Fibroblast of lung (primary cell): Measurements from ENCODE around the gene HGS. TPM values are rescaled to one million over a fixed set of nuclear protein-coding genes. Genes with fewer than 3 reads are reported as not detected.

ENCODE experiments used
- DNase-seq, 2 donors: peaks; one replicate each; pipeline versions ENCODE4 v3.0.0 to v3.0.0-alpha.2; 2010; ENCODE audit warnings: low read depth in 2 of 2
- H2AFZ ChIP-seq: 2 replicates; pipeline ENCODE4 v1.5.1; 2012; ENCODE audit warnings: low read length, control low read depth, inconsistent platforms
- H3K27ac ChIP-seq: 2 replicates; pipeline ENCODE4 v1.5.1; 2011; ENCODE audit warnings: low read length, control low read depth; ENCODE audit not compliant: insufficient read depth
- H3K27me3 ChIP-seq: 2 replicates; pipeline ENCODE4 v1.5.1; 2011; ENCODE audit warnings: mild to moderate bottlenecking, low read length; ENCODE audit not compliant: control insufficient read depth, insufficient read depth
- H3K36me3 ChIP-seq: 2 replicates; pipeline ENCODE4 v1.5.1; 2011; ENCODE audit warnings: low read length; ENCODE audit not compliant: control insufficient read depth, insufficient read depth
- H3K4me1 ChIP-seq: 2 replicates; pipeline ENCODE4 v1.5.1; 2011; ENCODE audit warnings: low read length; ENCODE audit not compliant: control insufficient read depth, insufficient read depth; ENCODE audit errors: extremely low read depth
- H3K4me2 ChIP-seq: 2 replicates; pipeline ENCODE4 v1.5.1; 2011; ENCODE audit warnings: low read length, control low read depth; ENCODE audit not compliant: insufficient read depth; ENCODE audit errors: extremely low read depth
- H3K4me3 ChIP-seq, 4 experiments: fragments of 200-600 bp in 1 of 4; sonication (generic) in 1 of 4; replicated peaks in 1 of 4; 2 replicates each; pipeline ENCODE4 v1.5.1; 2011 to 2016; ENCODE audit warnings: low read length in 4 of 4, low read depth in 3 of 4, mild to moderate bottlenecking in 3 of 4, control low read depth in 2 of 4, inconsistent platforms in 1 of 4, mixed read lengths in 1 of 4; ENCODE audit not compliant: insufficient read depth in 1 of 4; ENCODE audit errors: control extremely low read depth in 1 of 4
- H3K79me2 ChIP-seq: 2 replicates; pipeline ENCODE4 v1.5.1; 2012; ENCODE audit warnings: mild to moderate bottlenecking, low read length, inconsistent platforms; ENCODE audit not compliant: control insufficient read depth, insufficient read depth
- H3K9ac ChIP-seq: 2 replicates; pipeline ENCODE4 v1.5.1; 2011; ENCODE audit warnings: mild to moderate bottlenecking, low read length, control low read depth; ENCODE audit not compliant: insufficient read depth
- H3K9me3 ChIP-seq: 2 replicates; pipeline ENCODE4 v1.5.1; 2012; ENCODE audit warnings: low read depth, low read length; ENCODE audit not compliant: control insufficient read depth, insufficient read depth
- H4K20me1 ChIP-seq: 2 replicates; pipeline ENCODE4 v1.5.1; 2011; ENCODE audit warnings: low read length; ENCODE audit not compliant: control insufficient read depth, insufficient read depth; ENCODE audit errors: extremely low read depth
- CTCF ChIP-seq, 2 donors: IDR thresholded peaks in 1 of 2; conservative IDR thresholded peaks in 1 of 2; 1 replicate in 1 of 2; 2 replicates in 1 of 2; pipeline ENCODE4 v1.5.1; 2011 to 2012; ENCODE audit warnings: low read length in 2 of 2, control low read depth in 1 of 2, inconsistent platforms in 1 of 2, low read depth in 1 of 2, mild to moderate bottlenecking in 1 of 2
- EZH2 ChIP-seq: IDR thresholded peaks from 2 replicates; pipeline ENCODE4 v1.5.1; 2012; ENCODE audit warnings: low read length, control low read depth, mild to moderate bottlenecking; ENCODE audit errors: missing control alignments
- polyA plus RNA-seq, 2 donors: library from polyadenylated mRNA; depleted of rRNA in 1 of 2; stranded (reverse) in 1 of 2; unstranded in 1 of 2; fragments of >200 nt; gene quantifications; 2 replicates each; pipeline ENCODE4 v1.2.1, GENCODE V29; 2011 to 2012; ENCODE audit warnings: missing spikeins in 1 of 2
- total RNA-seq: library from RNA; depleted of rRNA; stranded (reverse); fragments of >200 nt; gene quantifications from 2 replicates; pipeline ENCODE4 v1.2.1, GENCODE V29; 2014

The HGS gene
- total and polyA plus RNA-seq, 2 donors (not counting 1 experiment from before 2014, with no cell fraction given) = 43.1 to 65.7 TPM

GRCh38 chr17:81690549-81690948, 6.7 kb downstream of the HGS start:
- Histone ChIP-seq H3K4me1 (no peaks in the 10 kb centered on the region), H3K9ac (no peak overlapping the region), H3K9me3 (no peaks in the 10 kb centered on the region), H3K79me2 (peaks cover 51% of the 10 kb centered on the region), H3K4me3 (no peak overlapping the region), H3K27ac (no peak overlapping the region), H4K20me1 (no peaks in the 10 kb centered on the region), H3K4me2 (no peak overlapping the region), H3K27me3 (no peaks in the 10 kb centered on the region), H2AFZ (no peak overlapping the region), H3K36me3 (peaks cover 68% of the 10 kb centered on the region)
- DNase-seq = no peak
- TF ChIP-seq EZH2 = no peak
- no peak for TF ChIP-seq CTCF (conservative IDR thresholded peaks at IDR 0.05 in 1 of 2, IDR thresholded peaks at IDR 0.05 in 1 of 2; ENCODE audit: low read depth in 1 of 2, low read length in 2 of 2)

GRCh38 chr17:81691196-81691595, 7.4 kb downstream of the HGS start:
- Histone ChIP-seq H2AFZ (no peak overlapping the region), H3K36me3 (peaks cover 70% of the 10 kb centered on the region), H3K27me3 (no peaks in the 10 kb centered on the region), H3K27ac (no peak overlapping the region), H4K20me1 (no peaks in the 10 kb centered on the region), H3K4me3 (no peak overlapping the region), H3K4me1 (no peaks in the 10 kb centered on the region), H3K9me3 (no peaks in the 10 kb centered on the region), H3K79me2 (peaks cover 44% of the 10 kb centered on the region), H3K9ac (no peak overlapping the region), H3K4me2 (no peak overlapping the region)
- no peak for DNase-seq
- TF ChIP-seq CTCF (conservative IDR thresholded peaks at IDR 0.05 in 1 of 2, IDR thresholded peaks at IDR 0.05 in 1 of 2; ENCODE audit: low read depth in 1 of 2, low read length in 2 of 2) (no peak), EZH2 (no peak)

GRCh38 chr17:81691608-81692007, 7.8 kb downstream of the HGS start:
- no peak for DNase-seq
- Histone ChIP-seq H3K4me1 (no peaks in the 10 kb centered on the region), H3K79me2 (peaks cover 40% of the 10 kb centered on the region), H3K36me3 (peaks cover 66% of the 10 kb centered on the region), H4K20me1 (no peaks in the 10 kb centered on the region), H3K27me3 (no peaks in the 10 kb centered on the region), H3K4me3 (no peak overlapping the region), H3K4me2 (no peak overlapping the region), H3K27ac (no peak overlapping the region), H3K9ac (no peak overlapping the region), H2AFZ (no peak overlapping the region), H3K9me3 (no peaks in the 10 kb centered on the region)
- TF ChIP-seq CTCF (conservative IDR thresholded peaks at IDR 0.05 in 1 of 2, IDR thresholded peaks at IDR 0.05 in 1 of 2; ENCODE audit: low read depth in 1 of 2, low read length in 2 of 2) (no peak), EZH2 (no peak)
